ENCODE results near the gene RPL35. TPM values are rescaled to one million over a fixed set of nuclear protein-coding genes. Genes with fewer than 3 reads are reported as not detected.

The RPL35 gene
- total and polyA plus RNA-seq, 2 donors from 2014 or later: 910 to 2,355 TPM

DNA sequence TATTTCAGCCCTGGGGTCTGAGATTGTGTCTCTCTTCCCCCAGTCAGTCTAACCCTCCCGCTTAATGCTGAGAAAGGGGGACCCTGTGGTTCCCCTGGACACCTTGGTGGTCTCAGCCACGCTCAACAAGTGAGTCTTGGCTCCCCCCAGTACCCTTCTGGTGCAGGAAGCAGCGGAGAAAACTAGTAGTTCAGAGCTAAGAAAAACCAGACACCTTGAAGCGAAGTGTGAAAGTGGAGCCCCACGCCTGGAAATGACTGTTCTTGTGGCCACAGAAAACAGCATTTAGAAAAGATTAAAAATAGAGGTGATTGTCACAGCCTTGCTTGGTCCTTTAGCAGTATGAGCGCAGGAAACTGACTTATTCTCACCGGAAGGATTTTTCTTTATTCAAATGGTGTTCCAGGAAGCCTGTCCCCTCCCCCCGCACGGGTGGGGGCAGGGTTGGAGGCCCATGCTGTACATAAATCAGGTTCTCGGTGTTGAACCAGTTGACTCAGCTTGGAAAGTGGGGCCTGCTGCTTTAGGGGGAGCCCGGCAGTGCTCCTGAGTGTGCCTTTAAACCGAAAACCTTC is 8.3 kb upstream of the RPL35 start:
- DNase-seq: peak in 4 of 5 donors; percentile 48 to 87 (median 59)
- FAIRE-seq: no peak
- H3K4me3 ChIP-seq (ENCODE audit: low read length in 3 of 3): peak overlapping the region; percentile 65 to 94 (median 72)
- H3K27me3 ChIP-seq (ENCODE audit: control insufficient read depth, insufficient read depth, low read length): no peaks in the 10 kb centered on the region
- peaks cover 5 to 21% (median 19%) of the 10 kb centered on the region in 3 donors for H3K4me1 ChIP-seq (ENCODE audit: control insufficient read depth in 2 of 3, insufficient read depth in 2 of 3, low read depth in 1 of 3, low read length in 3 of 3)
- H3K9ac ChIP-seq (ENCODE audit: low read length in 3 of 3): peak overlapping the region; percentile 61 to 84 (median 68)
- no peaks in the 10 kb centered on the region for H3K9me3 ChIP-seq (ENCODE audit: control insufficient read depth in 2 of 3, insufficient read depth in 1 of 3, low read length in 3 of 3)
- peak overlapping the region; percentile 29 to 91 for H3K27ac ChIP-seq (ENCODE audit: low read depth in 2 of 2, low read length in 2 of 2)
- intact Hi-C loops (cut with DNase I): no loop called here
- no peak for TF ChIP-seq CTCF (IDR thresholded peaks at IDR 0.05; ENCODE audit: borderline replicate concordance, extremely low read depth, insufficient read depth)
- H3K36me3 ChIP-seq (ENCODE audit: control insufficient read depth in 2 of 3, insufficient read depth in 3 of 3, low read length in 3 of 3): peaks cover 0 to 19% (median 4%) of the 10 kb centered on the region in 3 donors

GRCh38 chr9:124869466-124869985 is 7.8 kb upstream of the RPL35 start:
- intact Hi-C loops (cut with DNase I): no loop called here
- Histone ChIP-seq H3K4me3 (ENCODE audit: low read length in 3 of 3) (peak overlapping the region; percentile 72 to 94 (median 92)), H3K27me3 (ENCODE audit: control insufficient read depth, insufficient read depth, low read length) (no peaks in the 10 kb centered on the region), H3K36me3 (ENCODE audit: control insufficient read depth in 2 of 3, insufficient read depth in 3 of 3, low read length in 3 of 3) (peaks cover 0 to 14% (median 0%) of the 10 kb centered on the region in 3 donors), H3K9ac (ENCODE audit: low read length in 3 of 3) (peak overlapping the region; percentile 61 to 84 (median 68)), H3K4me1 (ENCODE audit: control insufficient read depth in 2 of 3, insufficient read depth in 2 of 3, low read depth in 1 of 3, low read length in 3 of 3) (peaks cover 5 to 21% (median 19%) of the 10 kb centered on the region in 3 donors), H3K27ac (ENCODE audit: low read depth in 2 of 2, low read length in 2 of 2) (peak overlapping the region; percentile 68 to 91), H3K9me3 (ENCODE audit: control insufficient read depth in 2 of 3, insufficient read depth in 1 of 3, low read length in 3 of 3) (no peaks in the 10 kb centered on the region)
- FAIRE-seq (no peak), DNase-seq (peak in 2 of 5 donors; percentile 39 to 87)
- no peak for TF ChIP-seq CTCF (IDR thresholded peaks at IDR 0.05; ENCODE audit: borderline replicate concordance, extremely low read depth, insufficient read depth)

- Histone ChIP-seq H3K4me3 (ENCODE audit: low read length in 3 of 3) (peak overlapping the region; percentile 84 to 94 (median 92)), H3K27ac (ENCODE audit: low read depth in 2 of 2, low read length in 2 of 2) (peak overlapping the region; percentile 74 to 91), H3K36me3 (ENCODE audit: control insufficient read depth in 2 of 3, insufficient read depth in 3 of 3, low read length in 3 of 3) (peaks cover 0 to 7% (median 0%) of the 10 kb centered on the region in 3 donors), H3K9me3 (ENCODE audit: control insufficient read depth in 2 of 3, insufficient read depth in 1 of 3, low read length in 3 of 3) (no peaks in the 10 kb centered on the region), H3K9ac (ENCODE audit: low read length in 3 of 3) (peak overlapping the region; percentile 89 to 95 (median 95)), H3K27me3 (ENCODE audit: control insufficient read depth, insufficient read depth, low read length) (no peaks in the 10 kb centered on the region), H3K4me1 (ENCODE audit: control insufficient read depth in 2 of 3, insufficient read depth in 2 of 3, low read depth in 1 of 3, low read length in 3 of 3) (peaks cover 5 to 21% (median 19%) of the 10 kb centered on the region in 3 donors)
- no peak for TF ChIP-seq CTCF (IDR thresholded peaks at IDR 0.05; ENCODE audit: borderline replicate concordance, extremely low read depth, insufficient read depth)
- intact Hi-C loops (cut with DNase I): no loop called here
- DNase-seq (peak; percentile 89 to 96 (median 93)), FAIRE-seq (no peak)
Observed at GRCh38 chr9:124868511-124869465, 7.0 kb upstream of the RPL35 start.
